DND-41 (cell line): ENCODE results near the gene RGS9BP.

Experiments used
- EZH2 ChIP-seq: IDR thresholded peaks from 3 replicates; pipeline ENCODE4 v1.6.1; 2012; ENCODE audit warnings: borderline replicate concordance, low read depth, mild to moderate bottlenecking, moderate library complexity, low read length, inconsistent platforms; ENCODE audit not compliant: severe bottlenecking
- TF ChIP-seq, protein P1 (sequence below): IDR thresholded peaks from 2 replicates; pipeline ENCODE4 v1.5.1; 2012; ENCODE audit warnings: borderline replicate concordance, low read length, moderate library complexity, mild to moderate bottlenecking; ENCODE audit not compliant: poor library complexity, severe bottlenecking; ENCODE audit errors: extremely low read depth

- TF ChIP-seq, protein P1, sequence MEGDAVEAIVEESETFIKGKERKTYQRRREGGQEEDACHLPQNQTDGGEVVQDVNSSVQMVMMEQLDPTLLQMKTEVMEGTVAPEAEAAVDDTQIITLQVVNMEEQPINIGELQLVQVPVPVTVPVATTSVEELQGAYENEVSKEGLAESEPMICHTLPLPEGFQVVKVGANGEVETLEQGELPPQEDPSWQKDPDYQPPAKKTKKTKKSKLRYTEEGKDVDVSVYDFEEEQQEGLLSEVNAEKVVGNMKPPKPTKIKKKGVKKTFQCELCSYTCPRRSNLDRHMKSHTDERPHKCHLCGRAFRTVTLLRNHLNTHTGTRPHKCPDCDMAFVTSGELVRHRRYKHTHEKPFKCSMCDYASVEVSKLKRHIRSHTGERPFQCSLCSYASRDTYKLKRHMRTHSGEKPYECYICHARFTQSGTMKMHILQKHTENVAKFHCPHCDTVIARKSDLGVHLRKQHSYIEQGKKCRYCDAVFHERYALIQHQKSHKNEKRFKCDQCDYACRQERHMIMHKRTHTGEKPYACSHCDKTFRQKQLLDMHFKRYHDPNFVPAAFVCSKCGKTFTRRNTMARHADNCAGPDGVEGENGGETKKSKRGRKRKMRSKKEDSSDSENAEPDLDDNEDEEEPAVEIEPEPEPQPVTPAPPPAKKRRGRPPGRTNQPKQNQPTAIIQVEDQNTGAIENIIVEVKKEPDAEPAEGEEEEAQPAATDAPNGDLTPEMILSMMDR: no peak
- TF ChIP-seq EZH2: no peak
Observed at GRCh38 chr19:32647361-32647760, 28.3 kb upstream of the RGS9BP start.
